Neural cell (in vitro differentiated cells): ENCODE measurements around the gene MUC12. TPM values are rescaled to one million over a fixed set of nuclear protein-coding genes. Genes with fewer than 3 reads are reported as not detected.
"Not testable (repeated sequence)": the region's sequence is repeated elsewhere in the genome, so short reads cannot be mapped to it uniquely, and the experiment has no call there.

Source experiments
- H2AFZ ChIP-seq: fragments of 200-600, 300-800 bp; sonication (generic), shearing (Covaris generic); 2 replicates; pipeline ENCODE4 v1.6.0; 2014; ENCODE audit warnings: low read depth, mild to moderate bottlenecking, antibody characterized with exemption, low read length, moderate library complexity
- H3F3A ChIP-seq: fragments of 200-600 bp; shearing (Covaris generic); 2 replicates; pipeline ENCODE4 v1.6.1; 2016; ENCODE audit warnings: mild to moderate bottlenecking, moderate library complexity, mixed read lengths, antibody characterized with exemption, low read length; ENCODE audit not compliant: insufficient read depth, poor library complexity, severe bottlenecking
- H3K27ac ChIP-seq: fragments of 200-600, 300-800 bp; sonication (generic), shearing (Covaris generic); 2 replicates; pipeline ENCODE4 v1.5.1; 2014; ENCODE audit warnings: mild to moderate bottlenecking, low read length, moderate library complexity
- H3K27me3 ChIP-seq: fragments of 300-800, 200-600 bp; sonication (generic), shearing (Covaris generic); 2 replicates; pipeline ENCODE4 v1.6.0; 2014; ENCODE audit warnings: mild to moderate bottlenecking, low read depth, low read length, moderate library complexity; ENCODE audit not compliant: insufficient read depth
- H3K36me3 ChIP-seq: fragments of 300-800, 200-600 bp; sonication (generic), shearing (Covaris generic); 2 replicates; pipeline ENCODE4 v1.5.1; 2014; ENCODE audit warnings: mild to moderate bottlenecking, antibody characterized with exemption, low read length, moderate library complexity; ENCODE audit not compliant: insufficient read depth
- H3K4me2 ChIP-seq: fragments of 300-800, 200-600 bp; sonication (generic), shearing (Covaris generic); 2 replicates; pipeline ENCODE4 v1.6.0; 2014; ENCODE audit warnings: mild to moderate bottlenecking, low read length
- H3K4me3 ChIP-seq: fragments of 300-800, 200-600 bp; sonication (generic), shearing (Covaris generic); 2 replicates; pipeline ENCODE4 v1.5.1; 2014; ENCODE audit warnings: mild to moderate bottlenecking, low read length, moderate library complexity
- H3K79me2 ChIP-seq: fragments of 200-600 bp; shearing (Covaris generic); replicated peaks from 2 replicates; pipeline ENCODE4 v1.6.0; 2014; ENCODE audit warnings: mild to moderate bottlenecking, low read length, moderate library complexity; ENCODE audit not compliant: insufficient read depth
- H3K9ac ChIP-seq: fragments of 300-800, 200-600 bp; sonication (generic), shearing (Covaris generic); 2 replicates; pipeline ENCODE4 v1.6.1; 2016; ENCODE audit warnings: mild to moderate bottlenecking, low read length, mixed read lengths
- H3K9me2 ChIP-seq: fragments of 200-600 bp; shearing (Covaris generic); 2 replicates; pipeline ENCODE4 v1.6.1; 2016; ENCODE audit warnings: mild to moderate bottlenecking, low read length, mixed read lengths; ENCODE audit not compliant: insufficient read depth
- H3K9me3 ChIP-seq: fragments of 200-600, 300-800 bp; sonication (generic), shearing (Covaris generic); 2 replicates; pipeline ENCODE4 v1.6.1; 2016; ENCODE audit warnings: mild to moderate bottlenecking, mixed run types, low read length, moderate library complexity, mixed read lengths
- H4K20me1 ChIP-seq: fragments of 200-600 bp; shearing (Covaris generic); 2 replicates; pipeline ENCODE4 v1.6.1; 2016; ENCODE audit warnings: mild to moderate bottlenecking, mixed run types; ENCODE audit not compliant: insufficient read depth
- CTCF ChIP-seq: fragments of 450-650 bp; IDR thresholded peaks from 2 replicates; pipeline ENCODE4 v1.5.1; 2014; ENCODE audit warnings: antibody characterized with exemption, mild to moderate bottlenecking, moderate library complexity; ENCODE audit not compliant: poor library complexity, severe bottlenecking
- EP300 ChIP-seq: fragments of 450-650 bp; conservative IDR thresholded peaks from 2 replicates; pipeline ENCODE4 v1.6.1; 2014; ENCODE audit warnings: antibody characterized with exemption, mild to moderate bottlenecking, moderate library complexity; ENCODE audit not compliant: poor library complexity, severe bottlenecking
- EZH2 ChIP-seq: fragments of 200-600, 300-800 bp; shearing (Covaris generic), sonication (generic); IDR thresholded peaks from 2 replicates; pipeline ENCODE4 v1.6.1; 2014; ENCODE audit warnings: antibody characterized with exemption, low read length, borderline replicate concordance, mild to moderate bottlenecking; ENCODE audit not compliant: insufficient read depth, poor library complexity, severe bottlenecking
- MXI1 ChIP-seq: fragments of 450-650 bp; conservative IDR thresholded peaks from 2 replicates; pipeline ENCODE4 v1.6.1; 2014; ENCODE audit warnings: antibody characterized with exemption, mild to moderate bottlenecking; ENCODE audit not compliant: poor library complexity, severe bottlenecking
- POLR2AphosphoS5 ChIP-seq: IDR thresholded peaks from 2 replicates; pipeline ENCODE4 v1.6.1; 2012
- RAD21 ChIP-seq: fragments of 450-650 bp; conservative IDR thresholded peaks from 2 replicates; pipeline ENCODE4 v1.6.1; 2014; ENCODE audit warnings: antibody characterized with exemption, mild to moderate bottlenecking, moderate library complexity
- REST ChIP-seq: IDR thresholded peaks from 2 replicates; pipeline ENCODE4 v1.6.1; 2012; ENCODE audit warnings: borderline replicate concordance
- SMC3 ChIP-seq: fragments of 450-650 bp; conservative IDR thresholded peaks from 2 replicates; pipeline ENCODE4 v1.6.1; 2014; ENCODE audit warnings: antibody characterized with exemption, mild to moderate bottlenecking, moderate library complexity; ENCODE audit not compliant: poor library complexity
- TAF1 ChIP-seq: IDR thresholded peaks from 2 replicates; pipeline ENCODE4 v1.6.1; 2012; ENCODE audit warnings: low read depth
- polyA minus RNA-seq: library from RNA; depleted of rRNA, polyadenylated mRNA; stranded (reverse); fragments of >200 nt; gene quantifications from 2 replicates; pipeline ENCODE4 v1.2.3, GENCODE V29; 2014
- polyA plus RNA-seq: library from polyadenylated mRNA; depleted of rRNA; stranded (reverse); fragments of >200 nt; gene quantifications from 2 replicates; pipeline ENCODE4 v1.2.3, GENCODE V29; 2014

The MUC12 gene
- polyA plus RNA-seq: not detected in 2 replicates
- polyA minus RNA-seq: not detected in 2 replicates

GRCh38 chr7:100969066-100969615 is at the start of gene MUC12:
Gene MUC12, plus strand, starts transcription at chr7:100969565. Its CDS starts 58 bp downstream, at chr7:100969623.
- H3K9me3 ChIP-seq: no peaks in the 10 kb centered on the region
- H4K20me1 ChIP-seq: no peaks in the 10 kb centered on the region
- H2AFZ ChIP-seq: no peak within 1 kb of the TSS
- no peaks in the 10 kb centered on the region for H3K9me2 ChIP-seq
- peaks cover 49% of the 10 kb centered on the region for H3K27me3 ChIP-seq
- no peaks in the 10 kb centered on the region for H3K36me3 ChIP-seq
- H3K4me2 ChIP-seq: no peak within 1 kb of the TSS
- H3F3A ChIP-seq: no peaks in the 10 kb centered on the region
- H3K9ac ChIP-seq: no peak within 1 kb of the TSS
- no peaks in the 10 kb centered on the region for H3K79me2 ChIP-seq
- no peak within 1 kb of the TSS for H3K4me3 ChIP-seq
- TF ChIP-seq POLR2AphosphoS5: no peak
- TF ChIP-seq TAF1: no peak
- no peak for TF ChIP-seq SMC3
- no peak for TF ChIP-seq MXI1
- TF ChIP-seq EP300: no peak
- no peak for TF ChIP-seq EZH2
- TF ChIP-seq RAD21: no peak
- no peak for TF ChIP-seq REST
- TF ChIP-seq CTCF: no peak
- no peak within 1 kb of the TSS for H3K27ac ChIP-seq

GRCh38 chr7:100919779-100920437 is 49.5 kb upstream of the MUC12 start:
- not testable (repeated sequence) for H3F3A ChIP-seq, H3K9ac ChIP-seq, H3K79me2 ChIP-seq, H4K20me1 ChIP-seq, H3K4me2 ChIP-seq, H3K27ac ChIP-seq, H3K36me3 ChIP-seq, H3K9me3 ChIP-seq, H3K9me2 ChIP-seq, H3K4me3 ChIP-seq, H2AFZ ChIP-seq, H3K27me3 ChIP-seq
